GM18867 (cell line): ENCODE results near the gene FAM229A.
"Not testable (repeated sequence)": the region's sequence is repeated elsewhere in the genome, so short reads cannot be mapped to it uniquely, and the experiment has no call there.

Experiments
- ATAC-seq: cut with Tn5 transposase; IDR thresholded peaks from one replicate; pipeline ENCODE4 v1.9.1; 2021; ENCODE audit warnings: mild to moderate bottlenecking, moderate library complexity; ENCODE audit not compliant: unreplicated experiment

Gene FAM229A

DNA sequence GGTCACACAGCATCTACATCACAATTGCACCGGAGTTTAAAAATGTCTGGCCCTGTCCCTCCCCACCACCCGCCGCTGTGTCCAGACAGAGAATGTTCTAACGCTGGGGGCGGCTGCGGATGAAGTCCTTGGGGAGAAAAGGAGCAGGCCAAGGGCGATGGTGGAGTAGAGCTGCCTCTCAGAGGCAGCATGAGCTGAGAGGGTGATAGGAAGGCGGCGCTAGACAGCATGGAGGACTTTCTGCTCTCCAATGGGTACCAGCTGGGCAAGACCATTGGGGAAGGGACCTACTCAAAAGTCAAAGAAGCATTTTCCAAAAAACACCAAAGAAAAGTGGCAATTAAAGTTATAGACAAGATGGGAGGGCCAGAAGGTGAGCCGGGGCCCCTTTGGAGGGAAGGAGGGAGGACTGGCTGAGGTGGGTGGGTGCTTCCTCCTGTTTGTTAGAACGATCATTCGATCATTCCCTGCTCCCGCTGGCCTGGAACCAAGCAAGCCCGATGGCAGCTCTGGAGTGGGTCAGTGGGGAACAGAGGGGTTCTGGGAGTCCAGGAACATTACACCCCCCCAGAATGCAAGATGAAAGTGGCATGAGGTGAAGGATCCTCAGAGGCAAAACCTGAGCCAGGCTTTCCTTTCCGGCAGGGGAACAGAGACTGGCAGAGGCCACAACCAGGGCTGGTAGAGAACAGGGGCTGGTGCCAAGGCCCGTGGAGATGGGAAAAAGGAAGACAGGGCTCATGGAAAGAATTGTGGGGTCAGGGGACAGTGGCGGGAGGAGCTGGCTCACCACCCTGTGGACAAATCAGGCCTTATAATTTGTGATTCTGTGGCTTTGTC is at the start of gene FAM229A, which contains the start of gene TSSK3:
TSS of gene FAM229A (minus strand) at position 12 of the 840 bp plus-strand sequence. CDS start 394 bp downstream, outside the sequence.
TSS of gene TSSK3 (plus strand) at position 66 of the 840 bp plus-strand sequence. CDS start at position 229, 163 bp downstream.
- ATAC-seq: no peak

DNA sequence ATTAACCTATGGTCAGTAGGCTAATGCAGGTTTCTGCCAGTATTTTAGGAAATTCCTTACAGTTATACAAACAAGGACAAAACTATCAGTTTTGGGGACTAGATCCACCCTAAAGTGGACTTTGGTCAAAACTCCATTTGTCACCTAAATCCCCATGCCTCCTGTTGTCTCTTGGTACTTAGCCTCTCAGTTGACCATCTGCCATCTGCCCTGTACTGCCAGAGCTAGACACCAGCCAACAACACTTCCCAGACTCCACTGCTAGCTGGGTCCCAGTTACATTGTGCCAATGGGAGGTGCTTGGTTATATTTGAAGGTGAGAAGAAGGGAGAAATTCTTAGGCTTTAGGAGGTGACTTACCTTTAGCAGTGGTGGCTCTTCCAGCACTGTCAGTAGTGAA is 49.0 kb upstream of the FAM229A start:
- ATAC-seq: no peak

DNA sequence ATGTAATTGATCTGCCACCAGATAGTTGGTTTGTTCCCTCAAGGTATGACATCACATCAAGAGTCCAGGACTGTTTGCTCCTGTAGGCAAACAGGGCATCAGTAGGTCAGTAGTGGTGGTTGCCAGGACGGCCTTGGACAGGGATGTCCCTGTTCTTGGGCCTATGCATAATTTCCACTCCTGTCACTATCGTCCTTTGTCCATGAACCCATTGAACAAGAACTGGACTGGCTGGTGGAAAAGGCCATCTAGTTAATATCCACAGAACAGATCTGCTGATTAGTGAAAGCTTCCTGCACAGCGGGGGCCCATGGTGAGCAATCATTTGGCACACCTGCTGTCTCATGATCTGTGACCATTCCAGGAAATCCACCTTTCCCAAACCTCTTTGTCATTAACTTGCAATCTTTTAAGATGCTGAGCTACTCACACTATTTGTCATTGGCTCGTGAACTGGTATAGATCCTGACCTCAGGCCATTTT is 44.4 kb upstream of the FAM229A start:
- ATAC-seq: no peak

- ATAC-seq: no peak
Measured at GRCh38 chr1:32405672-32406467, 43.6 kb upstream of the FAM229A start.

DNA sequence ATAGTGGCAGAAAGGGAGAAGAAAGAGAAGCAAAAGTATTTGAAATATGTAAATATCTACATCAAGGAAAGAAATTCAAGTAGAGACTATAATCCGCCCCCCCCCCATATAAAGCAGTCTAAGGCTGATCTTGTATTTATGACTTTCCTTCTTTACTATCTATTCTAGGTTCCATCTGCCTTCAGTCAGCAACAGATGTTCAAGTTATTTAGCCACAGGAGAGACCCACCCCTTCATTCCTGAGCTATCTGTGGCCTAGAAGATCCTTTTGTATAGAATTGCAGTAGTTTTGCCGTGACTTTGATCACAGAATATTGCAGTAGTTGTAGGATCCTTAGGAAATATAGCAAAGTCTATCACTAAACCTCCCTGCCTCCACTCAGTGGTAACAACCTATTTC is 42.7 kb upstream of the FAM229A start:
- ATAC-seq: no peak

DNA sequence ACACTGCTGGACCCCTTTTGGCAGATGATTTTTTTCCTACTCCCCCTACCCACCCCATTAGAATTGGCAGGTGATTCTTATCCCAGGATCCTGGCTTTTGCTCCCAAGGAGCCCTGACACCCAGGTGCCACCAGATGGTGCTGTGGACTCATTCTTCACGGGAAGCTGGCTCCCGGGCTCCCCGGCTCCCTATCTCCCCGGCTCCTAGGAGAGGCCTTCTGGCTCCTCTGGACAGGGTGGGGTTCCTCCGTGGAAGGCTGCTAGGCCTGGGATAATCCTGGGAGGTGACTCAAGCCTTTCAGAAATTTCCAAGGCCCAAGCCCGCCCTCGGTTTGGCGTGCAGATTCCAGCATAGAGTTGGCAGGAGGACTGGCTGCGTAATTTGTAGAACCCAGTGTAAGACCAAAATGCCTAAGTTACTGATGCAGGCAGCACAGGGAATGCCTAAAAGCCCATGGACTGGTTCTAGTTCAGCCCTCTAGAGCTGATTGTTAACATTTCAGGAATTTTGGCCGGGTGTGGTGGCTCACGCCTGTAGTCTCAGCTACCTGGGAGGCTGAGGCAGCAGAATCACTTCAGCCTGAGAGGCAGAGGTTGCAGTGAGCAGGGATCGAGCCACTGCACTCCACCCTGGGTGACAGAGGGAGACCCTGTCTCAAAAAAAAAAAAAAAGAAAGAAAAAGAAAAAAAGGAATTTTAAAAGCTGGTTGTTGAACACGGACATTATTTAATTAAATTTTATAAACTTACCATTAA is 38.8 kb upstream of the FAM229A start:
- ATAC-seq: no peak

- ATAC-seq: no peak
Measured at GRCh38 chr1:32399843-32400242, 37.6 kb upstream of the FAM229A start.

DNA sequence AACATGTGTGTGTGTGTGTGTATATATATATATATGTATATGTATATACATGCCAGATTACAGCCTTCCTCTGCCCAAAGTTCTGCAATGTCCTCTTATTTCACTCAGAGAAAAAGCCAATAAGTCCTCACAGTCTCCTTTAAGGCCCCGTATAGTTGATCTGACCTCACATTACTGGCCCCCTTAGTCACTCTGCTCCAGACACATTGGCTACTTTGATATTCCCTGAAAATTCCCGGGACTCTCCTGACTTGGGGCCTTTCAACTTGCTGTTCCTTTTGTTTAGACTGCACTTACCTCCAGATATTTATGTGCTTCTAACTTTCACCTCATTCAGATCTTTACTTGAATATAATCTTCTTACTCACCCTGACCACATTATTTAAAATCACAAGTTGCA is 36.1 kb upstream of the FAM229A start:
- ATAC-seq: no peak

DNA sequence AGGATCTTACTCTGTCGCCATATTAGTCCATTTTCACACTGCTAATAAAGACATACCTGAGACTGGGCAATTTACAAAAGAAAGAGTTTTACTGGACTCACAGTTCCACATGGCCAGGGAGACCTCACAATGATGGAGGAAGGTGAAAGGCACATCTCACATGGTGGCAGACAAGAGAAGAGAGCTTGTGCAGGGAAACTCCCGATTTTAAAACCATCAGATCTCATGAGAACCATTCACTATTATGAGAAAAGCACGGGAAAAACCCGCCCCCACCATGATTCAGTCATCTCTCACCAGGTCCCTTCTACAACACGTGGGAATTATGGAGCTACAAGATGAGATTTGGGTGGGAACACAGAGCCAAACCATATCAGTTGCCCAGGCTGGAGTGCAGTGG is 34.2 kb upstream of the FAM229A start:
- ATAC-seq: not testable (repeated sequence)

DNA sequence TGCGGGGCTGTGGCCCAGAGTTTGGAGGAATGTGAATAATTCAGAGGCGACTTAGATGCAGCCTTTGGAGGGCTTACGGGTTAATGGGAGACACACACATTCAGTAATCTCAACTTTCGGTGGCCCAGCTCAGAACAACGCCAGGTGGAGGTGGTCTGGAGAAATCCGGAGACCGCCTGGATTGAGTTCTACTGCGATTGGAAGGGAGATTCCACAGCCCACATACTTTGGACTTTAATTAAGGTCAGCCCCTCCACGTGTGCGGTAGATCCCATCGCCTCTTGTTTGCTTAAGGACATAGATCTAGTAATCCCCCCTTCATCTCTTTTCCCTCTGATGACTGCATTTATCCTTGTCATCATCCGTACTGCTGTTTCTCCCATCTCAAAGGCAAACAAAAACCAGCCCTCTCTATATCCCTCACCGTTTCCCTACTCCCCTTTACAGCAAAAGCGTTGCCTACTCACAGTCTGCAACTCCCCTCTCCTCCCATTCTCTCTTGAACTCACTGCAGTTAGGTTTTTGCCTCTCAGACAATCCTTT is 32.7 kb upstream of the FAM229A start:
- ATAC-seq: no peak

DNA sequence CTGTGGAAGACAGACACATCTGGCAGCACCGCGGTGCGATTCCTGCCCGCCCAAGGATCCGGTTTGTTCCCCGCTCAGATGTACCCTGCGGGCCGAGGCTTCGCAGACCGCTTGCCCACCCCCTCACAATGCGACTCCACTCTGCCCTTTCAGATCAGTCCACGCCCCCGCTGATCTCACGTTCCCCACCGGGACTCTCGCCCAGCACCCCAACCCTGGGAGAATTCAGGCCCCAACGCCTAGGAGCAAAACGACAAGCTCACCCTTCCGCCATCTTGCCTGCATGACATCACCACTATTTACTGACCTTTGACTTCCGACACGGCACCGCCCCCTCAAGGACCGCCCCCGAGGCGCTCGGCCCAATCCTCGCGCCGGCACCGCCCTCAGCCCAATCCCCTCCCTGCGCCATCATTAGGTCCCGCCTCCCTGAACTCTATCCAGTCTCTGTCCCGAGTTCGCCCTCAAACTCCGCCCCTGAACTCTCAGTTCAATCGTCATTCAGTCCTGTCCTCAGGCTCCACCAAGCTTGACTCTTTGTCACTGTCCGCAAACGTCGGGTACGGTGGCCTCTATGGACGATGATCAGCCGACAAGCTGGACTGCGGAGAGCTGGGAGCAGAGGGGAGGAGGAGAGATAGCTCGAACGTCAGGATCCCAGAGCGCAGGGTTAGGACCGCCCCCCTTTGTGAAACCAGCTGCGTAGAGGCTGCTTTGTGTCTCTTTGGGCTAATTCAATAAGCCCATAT is 32.0 kb upstream of the FAM229A start, which contains the start of gene BSDC1:
TSS of gene BSDC1 (minus strand) at position 301 of the 749 bp plus-strand sequence. CDS start at position 274, 27 bp downstream.
- peak; percentile 97 for ATAC-seq

DNA sequence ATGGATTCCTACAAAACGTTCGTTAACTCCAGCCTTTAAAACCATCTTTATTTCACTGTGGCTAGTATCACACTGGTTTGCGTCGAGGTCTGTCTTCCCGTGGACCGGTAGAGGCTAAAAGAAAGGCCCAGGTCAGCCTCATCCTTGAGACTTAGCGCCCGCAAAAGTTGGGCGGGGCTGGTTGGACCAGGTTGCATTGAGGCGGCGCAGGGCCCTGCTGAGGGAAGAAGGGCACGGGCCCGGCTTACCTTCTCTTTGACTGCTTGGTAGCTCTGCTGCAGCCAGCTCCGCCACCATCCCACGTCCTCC is 31.5 kb upstream of the FAM229A start:
- peak; percentile 13 for ATAC-seq

- no peak for ATAC-seq
Measured at GRCh38 chr1:32393136-32393535, 30.9 kb upstream of the FAM229A start.

- no peak for ATAC-seq
Measured at GRCh38 chr1:32392325-32392724, 30.0 kb upstream of the FAM229A start.

DNA sequence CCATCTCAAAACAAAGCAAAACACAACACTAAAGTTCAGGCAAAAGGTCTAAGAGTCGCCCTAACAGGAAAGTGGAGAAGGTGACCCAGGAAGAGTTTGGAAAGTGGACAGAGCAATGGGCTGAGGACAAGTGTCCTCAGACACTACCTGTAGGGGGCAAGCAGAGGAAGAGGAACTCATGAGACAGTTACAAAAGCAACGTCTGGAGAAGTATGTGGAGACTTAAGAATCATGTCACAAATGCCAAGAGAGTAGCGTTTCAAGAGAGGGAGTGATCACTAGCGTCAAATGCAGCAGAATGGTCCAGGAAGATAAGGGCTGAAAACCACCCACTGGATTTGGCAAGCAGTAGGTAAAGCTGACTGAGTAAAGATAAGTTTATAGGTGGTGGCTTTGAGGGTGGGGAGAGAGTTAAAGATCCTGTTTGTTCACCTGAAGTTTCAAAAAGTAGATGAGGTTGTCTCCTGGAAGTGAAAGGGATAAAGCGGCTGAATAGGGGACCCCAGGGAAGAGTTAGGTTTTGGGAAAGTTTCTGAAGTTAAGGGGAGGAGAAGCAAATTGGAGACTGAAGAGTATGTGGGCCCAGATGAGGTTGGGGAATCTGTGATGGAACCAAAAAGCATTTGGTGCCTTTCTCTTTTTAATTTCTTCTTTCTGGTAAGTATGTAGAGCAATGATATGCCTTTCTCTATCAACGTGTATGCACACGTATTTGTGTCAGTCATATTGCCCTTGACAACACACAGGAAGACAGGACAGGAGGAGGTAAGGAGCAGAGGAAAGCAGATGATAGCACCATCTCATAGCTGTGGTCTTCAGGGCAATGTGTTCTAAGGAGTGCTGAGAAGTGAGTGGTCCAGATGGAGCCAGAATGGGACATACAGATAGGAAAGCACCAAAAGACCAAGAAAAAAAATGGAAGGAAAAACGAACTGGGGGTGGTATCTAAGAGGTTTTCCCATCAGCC is 28.9 kb upstream of the FAM229A start:
- ATAC-seq: no peak

DNA sequence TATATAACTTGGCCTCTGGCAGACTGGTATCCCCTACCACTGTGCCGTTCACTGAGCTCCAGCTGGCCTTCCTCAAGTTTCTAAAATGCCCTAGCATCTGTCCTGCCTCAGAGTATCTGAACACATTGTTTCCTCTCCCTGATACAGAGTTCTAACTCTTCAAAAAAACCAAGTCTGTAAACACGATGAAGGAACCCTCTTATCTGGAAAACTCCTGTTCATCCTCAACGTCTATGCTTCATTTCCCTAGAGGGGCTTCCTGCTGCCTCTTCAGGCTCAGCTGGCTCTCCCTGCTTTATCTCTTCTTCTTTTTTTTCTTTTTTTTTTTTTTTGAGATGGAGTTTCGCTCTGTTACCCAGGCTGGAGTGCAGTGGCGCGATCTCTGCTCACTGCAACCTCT is 26.4 kb upstream of the FAM229A start:
- ATAC-seq: no peak

DNA sequence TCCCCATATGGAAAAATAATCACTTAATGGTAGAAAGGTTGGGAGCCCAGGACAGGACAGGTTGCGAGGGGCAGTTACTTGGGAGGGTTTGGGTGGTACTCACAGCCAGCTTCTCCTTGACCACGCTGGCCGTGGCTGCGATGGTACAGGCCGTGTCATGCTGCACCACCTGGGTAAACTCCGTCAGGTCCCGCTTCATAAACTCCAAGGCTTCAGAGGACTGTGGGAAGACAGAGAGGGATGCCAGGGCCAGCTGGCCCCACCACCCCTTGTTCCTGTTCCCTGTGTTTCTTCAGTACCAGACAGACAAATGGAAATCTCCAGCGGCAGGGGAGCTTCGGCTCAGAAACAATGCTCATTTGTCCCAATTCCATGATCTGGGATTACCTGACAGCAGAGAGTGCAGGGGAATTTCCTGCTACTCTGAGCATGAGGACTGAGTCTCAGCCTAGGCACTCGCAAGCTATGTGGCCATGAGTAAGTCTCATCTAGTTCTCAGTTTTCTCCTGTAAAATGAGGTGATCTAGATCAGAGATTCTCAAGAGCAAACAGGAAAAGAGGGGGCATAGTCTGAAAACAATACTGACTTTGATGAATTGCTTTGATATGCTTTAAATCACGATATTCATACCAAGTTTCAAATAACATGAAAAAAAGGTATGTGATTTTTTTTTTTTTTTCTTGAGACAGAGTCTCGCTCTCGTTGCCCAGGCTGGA is 24.5 kb upstream of the FAM229A start:
- no peak for ATAC-seq

DNA sequence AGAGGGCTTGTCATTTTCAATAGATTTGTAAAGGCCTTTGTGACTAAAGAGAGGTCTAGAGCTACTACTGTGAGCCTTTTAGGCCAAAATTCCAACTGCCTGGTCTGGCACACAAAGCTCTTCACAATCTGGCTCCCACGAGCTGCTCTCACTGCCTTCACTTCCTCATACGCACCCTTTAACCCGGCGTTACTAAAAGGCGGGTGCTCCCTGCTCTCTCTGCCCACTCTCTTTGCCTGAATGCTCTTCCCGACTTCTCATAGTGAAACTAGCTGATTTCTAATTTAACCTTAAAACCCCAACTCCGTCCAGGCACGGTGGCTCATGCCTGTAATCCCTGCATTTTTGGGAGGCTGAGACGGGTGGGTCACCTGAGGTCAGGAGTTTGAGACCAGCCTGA is 17.8 kb upstream of the FAM229A start:
- no peak for ATAC-seq
